ENCODE measurements around the gene CETP.
A peak's percentile ranks its signal among the peaks of the same experiment; 100 is the strongest.

CETP gene

DNA sequence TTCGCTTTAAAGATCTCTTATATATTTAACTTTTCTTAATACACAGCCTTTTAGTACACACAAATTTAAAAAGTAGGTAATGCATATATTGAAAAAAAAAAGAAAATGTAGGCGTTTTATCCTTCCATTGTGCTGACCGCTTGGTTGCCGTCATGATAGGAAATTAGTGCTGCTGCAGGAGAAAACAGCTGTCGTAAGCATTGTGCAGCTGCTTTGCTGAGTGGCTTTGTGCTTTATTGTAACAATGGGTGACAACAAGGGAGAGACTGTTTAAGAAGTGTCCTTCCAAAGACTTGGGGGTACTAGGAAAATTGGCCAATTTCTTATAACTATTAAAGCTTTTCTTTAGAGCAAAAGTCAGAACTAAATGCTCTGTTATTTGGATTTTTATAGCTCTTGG, 24.8 kb upstream of the CETP start:
- peaks cover 20% of the 10 kb centered on the region; the same call in 1 of the 2 replicates for H4K20me1 ChIP-seq (ENCODE audit: insufficient read depth, low read length)

DNA sequence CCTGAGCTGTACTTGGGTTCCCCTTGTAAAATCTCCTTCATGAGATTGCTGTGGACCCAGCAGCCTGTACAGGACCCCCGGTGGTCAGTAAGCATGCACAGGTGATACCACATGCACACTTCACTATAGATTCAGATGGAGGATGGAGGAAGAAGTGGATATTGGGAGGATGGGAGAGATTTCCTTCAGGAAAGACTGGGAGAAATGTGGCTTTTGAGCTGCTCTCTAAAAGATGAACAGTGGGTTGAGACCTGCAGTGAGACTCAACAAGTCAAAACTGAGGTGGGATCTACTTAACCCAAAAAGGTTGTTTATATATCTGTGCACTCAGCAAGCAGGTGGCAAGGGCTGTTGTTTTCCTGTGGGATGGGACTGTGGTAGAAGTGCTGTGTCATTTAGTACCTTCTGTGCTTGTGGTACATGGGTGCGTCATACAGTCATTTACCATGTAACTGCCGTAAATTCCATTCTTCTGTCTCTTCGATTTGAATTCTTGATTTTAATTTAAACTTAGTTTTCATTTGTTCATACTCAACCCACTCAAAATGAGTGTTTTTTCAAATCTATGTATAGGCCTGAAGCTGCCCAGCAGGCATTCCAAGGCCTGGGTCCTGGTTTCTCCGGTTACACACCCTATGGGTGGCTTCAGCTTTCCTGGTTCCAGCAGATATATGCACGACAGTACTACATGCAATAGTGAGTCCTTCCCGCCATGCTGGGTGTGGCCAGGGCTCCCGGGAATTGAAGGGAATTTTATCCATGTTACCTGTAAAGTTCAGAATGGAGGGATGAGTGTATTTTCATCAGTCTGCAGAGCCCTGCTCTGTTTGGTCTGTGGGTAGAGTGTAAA, 22.9 kb upstream of the CETP start:
- Histone ChIP-seq H3K4me1 (ENCODE audit: insufficient read depth, low read length) (peaks cover 32% of the 10 kb centered on the region), H3K27me3 (ENCODE audit: insufficient read depth, low read length, poor library complexity) (no peaks in the 10 kb centered on the region), H3K27ac (ENCODE audit: low read length) (no peak overlapping the region), H3K79me2 (ENCODE audit: insufficient read depth, low read length) (peaks cover 46% of the 10 kb centered on the region), H2AFZ (ENCODE audit: low read depth, low read length) (no peak overlapping the region), H4K20me1 (ENCODE audit: insufficient read depth, low read length) (peaks cover 13% of the 10 kb centered on the region; the same call in 1 of the 2 replicates), H3K9ac (ENCODE audit: low read depth, low read length) (no peak overlapping the region), H3K4me3 (ENCODE audit: low read depth in 1 of 2, low read length in 2 of 2) (no peak overlapping the region), H3K36me3 (ENCODE audit: insufficient read depth, low read length) (peaks cover 91% of the 10 kb centered on the region), H3K9me3 (ENCODE audit: insufficient read depth, low read length, severe bottlenecking) (no peaks in the 10 kb centered on the region), H3K4me2 (ENCODE audit: insufficient read depth, low read length) (0 out of 2 replicates have a peak overlapping the region, but pooled peaks have one; percentile 0)
- TF ChIP-seq, protein P1, sequence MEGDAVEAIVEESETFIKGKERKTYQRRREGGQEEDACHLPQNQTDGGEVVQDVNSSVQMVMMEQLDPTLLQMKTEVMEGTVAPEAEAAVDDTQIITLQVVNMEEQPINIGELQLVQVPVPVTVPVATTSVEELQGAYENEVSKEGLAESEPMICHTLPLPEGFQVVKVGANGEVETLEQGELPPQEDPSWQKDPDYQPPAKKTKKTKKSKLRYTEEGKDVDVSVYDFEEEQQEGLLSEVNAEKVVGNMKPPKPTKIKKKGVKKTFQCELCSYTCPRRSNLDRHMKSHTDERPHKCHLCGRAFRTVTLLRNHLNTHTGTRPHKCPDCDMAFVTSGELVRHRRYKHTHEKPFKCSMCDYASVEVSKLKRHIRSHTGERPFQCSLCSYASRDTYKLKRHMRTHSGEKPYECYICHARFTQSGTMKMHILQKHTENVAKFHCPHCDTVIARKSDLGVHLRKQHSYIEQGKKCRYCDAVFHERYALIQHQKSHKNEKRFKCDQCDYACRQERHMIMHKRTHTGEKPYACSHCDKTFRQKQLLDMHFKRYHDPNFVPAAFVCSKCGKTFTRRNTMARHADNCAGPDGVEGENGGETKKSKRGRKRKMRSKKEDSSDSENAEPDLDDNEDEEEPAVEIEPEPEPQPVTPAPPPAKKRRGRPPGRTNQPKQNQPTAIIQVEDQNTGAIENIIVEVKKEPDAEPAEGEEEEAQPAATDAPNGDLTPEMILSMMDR (IDR thresholded peaks at IDR 0.05; ENCODE audit: borderline replicate concordance, extremely low read depth, low read length, poor library complexity, severe bottlenecking) = no peak
- no peak for TF ChIP-seq EZH2 (IDR thresholded peaks at IDR 0.05; ENCODE audit: borderline replicate concordance, low read depth, low read length, severe bottlenecking)
- DNase-seq (no peak), ATAC-seq (ENCODE audit: insufficient read depth, low read depth) (no peak)

More for the DNA sequence above, 24.8 kb upstream of the CETP start:
- Histone ChIP-seq H3K27ac (ENCODE audit: low read length) (no peak overlapping the region), H3K79me2 (ENCODE audit: insufficient read depth, low read length) (peaks cover 65% of the 10 kb centered on the region), H2AFZ (ENCODE audit: low read depth, low read length) (no peak overlapping the region), H3K36me3 (ENCODE audit: insufficient read depth, low read length) (peaks cover 81% of the 10 kb centered on the region), H3K9me3 (ENCODE audit: insufficient read depth, low read length, severe bottlenecking) (no peaks in the 10 kb centered on the region), H3K4me2 (ENCODE audit: insufficient read depth, low read length) (peak overlapping the region; percentile 55; the same call in 1 of the 2 replicates), H3K27me3 (ENCODE audit: insufficient read depth, low read length, poor library complexity) (no peaks in the 10 kb centered on the region), H3K9ac (ENCODE audit: low read depth, low read length) (0 out of 2 replicates have a peak overlapping the region, but pooled peaks have one; percentile 85), H3K4me3 (ENCODE audit: low read depth in 1 of 2, low read length in 2 of 2) (peak overlapping the region in 1 of 2 experiments; percentile 13; a peak in 1 of 4 replicates), H3K4me1 (ENCODE audit: insufficient read depth, low read length) (peaks cover 42% of the 10 kb centered on the region)
- DNase-seq = no peak
- no peak for TF ChIP-seq EZH2 (IDR thresholded peaks at IDR 0.05; ENCODE audit: borderline replicate concordance, low read depth, low read length, severe bottlenecking)
- TF ChIP-seq, protein P1 (IDR thresholded peaks at IDR 0.05; ENCODE audit: borderline replicate concordance, extremely low read depth, low read length, poor library complexity, severe bottlenecking) = no peak
- ATAC-seq (ENCODE audit: insufficient read depth, low read depth) = no peak

DNA sequence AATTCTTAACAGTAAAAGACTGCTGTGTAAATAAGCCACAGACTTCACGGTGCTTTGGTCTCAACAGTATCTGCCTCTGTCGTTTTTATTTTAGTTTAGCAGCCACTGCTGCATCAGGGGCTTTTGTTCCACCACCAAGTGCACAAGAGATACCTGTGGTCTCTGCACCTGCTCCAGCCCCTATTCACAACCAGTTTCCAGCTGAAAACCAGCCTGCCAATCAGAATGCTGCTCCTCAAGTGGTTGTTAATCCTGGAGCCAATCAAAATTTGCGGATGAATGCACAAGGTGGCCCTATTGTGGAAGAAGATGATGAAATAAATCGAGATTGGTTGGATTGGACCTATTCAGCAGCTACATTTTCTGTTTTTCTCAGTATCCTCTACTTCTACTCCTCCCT, 21.9 kb upstream of the CETP start:
- Histone ChIP-seq H3K79me2 (ENCODE audit: insufficient read depth, low read length) (peaks cover 37% of the 10 kb centered on the region), H3K9ac (ENCODE audit: low read depth, low read length) (no peak overlapping the region), H3K36me3 (ENCODE audit: insufficient read depth, low read length) (peaks cover 99% of the 10 kb centered on the region)

More for the DNA sequence above, 21.9 kb upstream of the CETP start:
- DNase-seq (no peak), ATAC-seq (ENCODE audit: insufficient read depth, low read depth) (no peak)
- no peak overlapping the region for H3K4me3 ChIP-seq (ENCODE audit: low read depth in 1 of 2, low read length in 2 of 2)
- no peaks in the 10 kb centered on the region for H3K27me3 ChIP-seq (ENCODE audit: insufficient read depth, low read length, poor library complexity)
- no peak overlapping the region for H3K27ac ChIP-seq (ENCODE audit: low read length)
- no peaks in the 10 kb centered on the region for H3K9me3 ChIP-seq (ENCODE audit: insufficient read depth, low read length, severe bottlenecking)
- no peak overlapping the region for H2AFZ ChIP-seq (ENCODE audit: low read depth, low read length)
- TF ChIP-seq EZH2 (IDR thresholded peaks at IDR 0.05; ENCODE audit: borderline replicate concordance, low read depth, low read length, severe bottlenecking) = no peak
- TF ChIP-seq, protein P1 (IDR thresholded peaks at IDR 0.05; ENCODE audit: borderline replicate concordance, extremely low read depth, low read length, poor library complexity, severe bottlenecking) = no peak
- H4K20me1 ChIP-seq (ENCODE audit: insufficient read depth, low read length) = peaks cover 13% of the 10 kb centered on the region; the same call in 1 of the 2 replicates
- H3K4me1 ChIP-seq (ENCODE audit: insufficient read depth, low read length) = peaks cover 24% of the 10 kb centered on the region
- no peak overlapping the region for H3K4me2 ChIP-seq (ENCODE audit: insufficient read depth, low read length)
